SJCRH30 (cell line): ENCODE measurements around the gene SLC41A3. TPM values are rescaled to one million over a fixed set of nuclear protein-coding genes. Genes with fewer than 3 reads are reported as not detected.
A peak's percentile ranks its signal among the peaks of the same experiment; 100 is the strongest.

Experiments used
- DNase-seq, 2 experiments: peaks; one replicate each; pipeline ENCODE4 v3.0.0-alpha.2; 2015 to 2020
- H3K27ac ChIP-seq: fragments of 250-450 bp; sonication (Bioruptor Pico); 2 replicates; pipeline ENCODE4 v1.5.1; 2020; ENCODE audit warnings: mild to moderate bottlenecking, moderate library complexity
- H3K27me3 ChIP-seq: fragments of 250-450 bp; sonication (Bioruptor Pico); 2 replicates; pipeline ENCODE4 v1.5.1; 2020; ENCODE audit warnings: mild to moderate bottlenecking, moderate library complexity
- H3K36me3 ChIP-seq: fragments of 250-450 bp; sonication (Bioruptor Pico); 2 replicates; pipeline ENCODE4 v1.5.1; 2020; ENCODE audit warnings: mild to moderate bottlenecking, moderate library complexity
- H3K4me1 ChIP-seq: fragments of 250-450 bp; sonication (Bioruptor Pico); 2 replicates; pipeline ENCODE4 v1.5.1; 2020; ENCODE audit warnings: mild to moderate bottlenecking, moderate library complexity
- H3K4me3 ChIP-seq: fragments of 250-450 bp; sonication (Bioruptor Pico); 2 replicates; pipeline ENCODE4 v1.5.1; 2020; ENCODE audit warnings: mild to moderate bottlenecking, moderate library complexity
- H3K9me3 ChIP-seq: fragments of 250-450 bp; sonication (Bioruptor Pico); replicated peaks from 2 replicates; pipeline ENCODE4 v1.5.1; 2020; ENCODE audit warnings: mild to moderate bottlenecking, moderate library complexity
- total RNA-seq: library from RNA; depleted of rRNA; stranded (reverse); fragments of >200 nt; shearing (Covaris generic); gene quantifications from 2 replicates; pipeline ENCODE4 v1.2.3, GENCODE V29; 2014

Gene SLC41A3
- total RNA-seq, 1 experiment from 2014 or later: 32.5 TPM

DNA sequence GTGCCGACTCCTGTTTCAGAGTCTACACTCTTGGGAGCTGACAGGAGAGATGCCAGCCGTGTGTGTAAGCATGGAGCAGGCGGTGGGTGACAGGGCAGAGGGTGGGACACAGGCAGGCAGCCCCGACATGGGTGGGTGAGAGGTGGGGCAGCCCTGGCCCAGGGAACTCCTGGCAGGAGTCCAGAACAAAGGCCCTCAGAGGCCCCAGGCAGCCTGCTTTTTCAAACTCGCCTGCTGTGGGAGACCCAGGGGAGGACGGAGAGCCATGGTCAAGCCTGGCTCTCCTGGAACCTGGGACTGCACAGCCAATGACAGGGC lies 29.3 kb upstream of the SLC41A3 start:
- H3K27me3 ChIP-seq: no peaks in the 10 kb centered on the region
- H3K36me3 ChIP-seq: no peaks in the 10 kb centered on the region
- H3K4me3 ChIP-seq: no peak overlapping the region
- H3K9me3 ChIP-seq: no peaks in the 10 kb centered on the region
- H3K4me1 ChIP-seq: peaks cover 9% of the 10 kb centered on the region
- DNase-seq: no peak
- no peak overlapping the region for H3K27ac ChIP-seq

DNA sequence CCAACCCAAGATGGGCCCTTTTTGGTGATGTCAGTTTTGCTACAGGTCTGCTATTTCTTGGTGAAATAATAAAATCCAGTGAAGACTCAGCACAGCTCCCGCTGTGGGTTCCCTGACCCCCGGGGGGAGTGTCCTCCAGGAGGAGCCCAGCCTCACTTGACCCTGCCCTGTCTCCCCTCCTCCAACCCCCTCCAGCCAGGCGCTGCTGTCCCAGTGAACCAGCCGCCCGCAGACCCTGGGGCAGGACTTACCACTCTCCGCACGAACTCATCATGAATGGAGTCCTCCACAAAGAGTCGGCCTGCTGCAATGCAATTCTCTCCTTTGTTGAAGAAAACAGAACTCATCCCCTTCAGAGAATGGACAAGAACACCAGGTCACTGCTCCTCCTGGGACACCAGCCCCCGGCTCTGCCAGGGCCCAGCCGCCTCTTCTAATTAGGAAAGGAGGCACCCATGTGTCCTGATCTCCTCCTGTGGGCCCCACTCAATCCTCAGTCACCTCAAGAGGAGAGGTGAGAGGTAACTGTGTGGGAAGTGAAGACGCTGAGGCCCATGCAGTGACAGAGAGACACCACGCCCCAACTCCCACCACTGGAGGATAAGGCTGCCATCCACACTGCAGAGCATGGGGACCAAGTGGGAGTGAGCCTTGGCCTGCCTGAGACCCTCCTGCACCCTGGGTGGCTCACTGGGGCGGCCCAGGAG lies 28.8 kb upstream of the SLC41A3 start:
- no peaks in the 10 kb centered on the region for H3K27me3 ChIP-seq
- H3K4me3 ChIP-seq: no peak overlapping the region
- H3K9me3 ChIP-seq: no peaks in the 10 kb centered on the region
- DNase-seq: no peak
- H3K4me1 ChIP-seq: peaks cover 9% of the 10 kb centered on the region
- no peak overlapping the region for H3K27ac ChIP-seq
- H3K36me3 ChIP-seq: no peaks in the 10 kb centered on the region

DNA sequence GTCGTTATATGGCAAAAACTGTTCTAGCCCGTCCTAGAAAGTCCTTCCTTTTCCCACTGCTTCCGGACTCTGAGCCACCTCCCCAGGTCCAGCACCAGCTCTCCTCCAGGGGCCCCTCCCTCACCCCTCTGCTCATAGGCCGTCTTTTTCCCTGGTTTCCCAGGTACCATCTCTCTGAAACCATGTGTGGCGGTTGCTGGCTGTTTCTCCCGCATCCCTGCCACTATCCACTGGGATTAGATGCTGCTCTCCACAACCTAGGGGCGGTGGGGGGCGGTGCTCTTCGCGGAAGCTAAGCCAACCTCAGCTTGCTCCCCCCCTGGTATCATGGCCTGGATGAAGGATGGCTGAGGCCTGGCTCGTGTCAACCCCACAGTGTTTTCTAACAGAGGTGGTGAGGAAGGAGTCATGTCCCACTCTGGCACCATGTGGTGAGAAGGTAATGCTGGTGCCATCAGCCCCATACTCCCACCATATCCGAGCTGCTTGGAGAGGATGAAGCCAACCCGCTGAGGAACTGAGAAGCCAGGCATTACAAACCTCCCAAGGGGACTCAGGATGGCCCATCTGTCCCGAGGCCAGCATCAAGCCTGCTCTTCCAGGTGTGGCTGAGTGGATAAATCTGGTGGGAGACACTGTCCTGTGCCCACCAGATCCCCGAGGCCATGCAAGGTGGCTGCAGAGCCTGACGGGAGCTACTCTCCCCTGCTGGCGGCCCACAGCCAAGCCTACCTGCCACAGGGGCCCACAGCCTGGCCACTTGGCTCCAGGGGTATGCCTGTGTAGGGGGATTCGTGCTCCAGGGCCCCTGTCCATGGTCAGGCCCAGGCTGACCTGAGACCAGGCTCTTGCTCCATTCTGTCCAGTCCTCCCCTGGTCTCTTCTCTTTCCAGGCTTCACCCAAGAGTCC lies 27.9 kb upstream of the SLC41A3 start:
- H3K36me3 ChIP-seq: no peaks in the 10 kb centered on the region
- H3K27me3 ChIP-seq: no peaks in the 10 kb centered on the region
- H3K9me3 ChIP-seq: no peaks in the 10 kb centered on the region
- no peak overlapping the region for H3K27ac ChIP-seq
- no peak for DNase-seq
- H3K4me1 ChIP-seq: peaks cover 9% of the 10 kb centered on the region
- H3K4me3 ChIP-seq: no peak overlapping the region

DNA sequence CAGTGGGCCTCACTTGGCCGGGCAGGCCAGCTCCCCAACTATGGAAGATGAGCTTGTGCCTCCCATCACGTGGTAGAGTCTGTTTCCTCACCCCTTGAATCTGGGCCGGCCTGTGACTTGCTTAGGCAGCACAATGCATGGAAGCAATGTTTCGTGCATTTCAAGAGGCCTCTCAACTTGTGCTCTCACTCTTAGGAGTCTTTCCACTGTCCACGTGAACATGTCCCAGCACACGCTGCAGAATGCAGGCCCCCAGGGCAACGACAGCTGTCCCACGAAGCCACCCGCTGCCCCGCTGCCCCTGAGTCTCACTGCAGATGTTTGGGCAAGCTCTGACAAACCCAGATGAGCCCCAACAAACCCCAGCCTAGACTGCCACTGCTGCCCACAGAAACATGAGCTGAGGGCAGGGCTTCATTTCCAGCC lies 27.2 kb upstream of the SLC41A3 start:
- Histone ChIP-seq H3K4me3 (no peak overlapping the region), H3K4me1 (peaks cover 9% of the 10 kb centered on the region), H3K27me3 (no peaks in the 10 kb centered on the region), H3K27ac (no peak overlapping the region), H3K9me3 (no peaks in the 10 kb centered on the region), H3K36me3 (no peaks in the 10 kb centered on the region)
- peak; percentile 58 to 72 for DNase-seq

DNA sequence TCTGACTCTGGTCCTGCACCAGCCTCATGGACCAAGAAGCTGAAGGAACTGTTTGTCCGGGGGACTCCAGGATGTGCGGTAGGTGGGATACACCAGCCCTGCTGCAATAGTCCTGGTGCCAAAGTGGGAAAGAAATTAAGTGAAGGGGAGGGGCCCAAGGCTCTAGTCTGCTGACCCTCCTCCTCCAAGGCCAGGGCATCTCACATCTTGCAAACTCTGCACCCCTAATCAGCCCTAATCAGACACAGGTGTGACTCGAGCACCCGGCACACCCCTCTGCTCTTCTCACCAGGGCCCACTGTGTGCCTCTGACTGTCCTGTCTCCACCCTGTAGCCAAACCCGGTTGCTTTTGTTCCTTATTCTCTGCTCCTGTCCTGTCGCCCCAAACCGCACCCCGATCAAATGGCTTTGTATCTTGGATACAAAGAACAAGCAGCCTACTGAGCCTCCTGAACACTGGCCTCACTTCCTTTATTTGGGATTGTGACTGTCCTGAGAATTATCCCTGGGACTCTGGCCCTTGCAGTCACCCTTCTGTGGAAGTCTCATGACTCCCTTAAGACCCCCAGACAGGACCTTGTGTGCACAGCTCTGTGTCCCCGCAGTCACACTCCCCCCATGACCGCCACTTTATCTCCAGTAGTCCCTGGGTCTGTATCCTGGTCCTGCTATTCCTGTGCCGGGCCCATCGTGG lies 26.7 kb upstream of the SLC41A3 start:
- Histone ChIP-seq H3K27me3 (no peaks in the 10 kb centered on the region), H3K9me3 (no peaks in the 10 kb centered on the region), H3K27ac (no peak overlapping the region), H3K36me3 (no peaks in the 10 kb centered on the region), H3K4me3 (no peak overlapping the region), H3K4me1 (peaks cover 9% of the 10 kb centered on the region)
- DNase-seq: no peak

DNA sequence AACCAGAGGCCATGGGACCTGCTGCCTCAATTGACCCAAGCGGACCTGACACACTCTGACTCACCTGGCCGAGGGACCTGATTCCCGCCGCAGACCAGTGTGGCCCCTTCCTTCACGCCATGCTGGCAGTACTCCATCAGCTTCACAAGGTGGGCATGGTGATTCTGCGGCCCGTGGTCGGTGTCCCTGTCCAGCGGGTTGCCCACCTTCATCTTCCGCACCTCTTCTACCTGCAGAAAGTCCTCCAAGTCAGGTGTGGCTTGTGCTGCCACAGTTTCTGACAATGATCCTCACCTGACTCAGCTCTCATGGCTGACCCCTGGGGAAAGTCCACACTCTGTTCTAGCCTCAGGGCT lies 25.9 kb upstream of the SLC41A3 start:
- Histone ChIP-seq H3K4me1 (peaks cover 9% of the 10 kb centered on the region), H3K9me3 (no peaks in the 10 kb centered on the region), H3K36me3 (no peaks in the 10 kb centered on the region), H3K27me3 (no peaks in the 10 kb centered on the region), H3K27ac (no peak overlapping the region), H3K4me3 (no peak overlapping the region)
- DNase-seq: no peak

DNA sequence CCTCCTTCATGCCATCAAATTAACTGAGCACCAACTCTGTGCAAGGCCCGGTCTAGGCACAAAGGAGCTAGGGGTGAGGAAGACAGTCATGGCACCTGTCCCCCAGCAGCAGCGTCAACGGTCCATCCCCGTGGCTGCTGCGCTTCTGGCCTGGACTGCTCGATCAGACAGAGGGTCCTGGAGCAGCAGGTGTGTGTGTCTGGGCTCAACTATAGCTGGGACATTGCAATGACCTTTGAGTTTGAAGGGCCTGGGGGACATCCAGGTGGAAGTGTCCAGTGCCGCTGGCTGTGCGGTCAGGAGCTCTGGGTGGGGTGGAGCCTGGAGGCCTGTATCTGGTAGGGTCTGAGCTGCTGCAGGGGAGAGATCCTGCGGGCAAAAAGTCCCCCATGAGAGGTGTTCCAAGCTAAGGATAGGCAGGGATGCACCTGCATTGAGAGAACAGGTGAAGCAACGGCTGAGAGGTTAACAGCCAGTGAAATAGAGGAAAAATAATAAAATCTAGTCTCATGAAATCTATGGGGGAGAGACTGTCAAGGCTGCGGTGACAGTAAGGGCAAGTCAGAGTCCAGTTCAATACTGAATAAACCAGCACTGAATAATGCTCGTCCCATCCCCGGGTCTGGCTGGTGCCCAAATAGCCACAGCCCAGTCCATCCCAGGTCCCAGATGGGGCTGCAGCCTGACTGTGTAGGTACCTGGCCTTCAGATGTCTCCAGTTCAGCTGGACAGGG lies 25.4 kb upstream of the SLC41A3 start:
- Histone ChIP-seq H3K36me3 (no peaks in the 10 kb centered on the region), H3K4me1 (peaks cover 9% of the 10 kb centered on the region), H3K9me3 (no peaks in the 10 kb centered on the region), H3K27ac (no peak overlapping the region), H3K4me3 (no peak overlapping the region), H3K27me3 (no peaks in the 10 kb centered on the region)
- no peak for DNase-seq

DNA sequence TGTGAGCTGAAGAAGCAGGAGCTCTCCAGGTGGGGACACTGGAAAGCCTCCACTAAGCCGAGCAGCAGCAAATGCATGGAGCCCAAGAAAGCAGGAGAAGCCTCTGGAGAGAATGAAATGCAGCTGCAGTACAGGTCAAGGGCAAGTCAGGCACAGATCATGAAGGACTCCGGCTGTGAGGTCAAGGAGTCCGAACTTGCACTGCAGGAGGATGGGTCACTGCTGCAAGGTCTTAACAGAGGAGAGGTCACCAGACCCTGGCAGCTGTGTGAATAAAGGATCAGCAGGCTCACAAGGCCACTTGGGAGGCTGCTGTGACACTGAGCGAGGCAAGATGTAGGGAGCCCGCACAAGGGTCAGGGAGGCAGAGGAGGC lies 24.7 kb upstream of the SLC41A3 start:
- H3K4me1 ChIP-seq: peaks cover 9% of the 10 kb centered on the region
- H3K27me3 ChIP-seq: no peaks in the 10 kb centered on the region
- no peak for DNase-seq
- H3K36me3 ChIP-seq: no peaks in the 10 kb centered on the region
- H3K4me3 ChIP-seq: no peak overlapping the region
- H3K27ac ChIP-seq: no peak overlapping the region
- no peaks in the 10 kb centered on the region for H3K9me3 ChIP-seq

DNA sequence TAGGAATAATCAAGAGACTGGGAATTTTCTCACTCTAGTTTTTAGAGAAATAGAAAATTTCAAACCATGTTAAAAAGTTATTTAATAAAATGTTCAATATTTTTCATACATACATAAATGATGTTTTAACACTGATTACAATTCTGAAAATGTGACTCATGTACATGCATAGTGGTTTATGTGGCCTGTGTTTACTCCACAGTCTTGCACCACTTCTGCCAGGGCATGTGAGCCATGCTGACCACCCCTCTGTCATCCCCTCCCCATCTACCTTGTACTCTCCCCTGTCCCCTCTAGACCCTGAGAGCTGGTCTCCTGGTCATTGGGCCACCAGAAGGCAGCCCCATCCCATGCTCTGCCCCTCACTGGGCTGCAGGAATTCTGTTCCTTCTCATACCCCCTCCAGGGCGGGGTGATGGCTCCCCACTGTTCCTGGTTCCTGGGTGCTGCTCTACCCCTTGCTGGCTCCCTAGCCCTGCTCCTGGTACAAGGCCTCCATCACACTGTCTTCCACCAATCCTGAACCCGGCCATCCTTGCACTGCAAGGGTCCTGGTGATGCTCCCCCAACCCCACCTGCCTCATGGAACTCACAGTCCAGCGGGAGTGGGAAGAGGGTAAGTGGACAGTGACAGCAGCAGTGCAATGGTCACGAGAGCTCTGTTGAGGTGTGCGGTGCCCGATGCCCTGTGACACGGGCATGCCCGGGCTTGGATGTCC lies 24.2 kb upstream of the SLC41A3 start:
- H3K27ac ChIP-seq: no peak overlapping the region
- no peaks in the 10 kb centered on the region for H3K9me3 ChIP-seq
- no peak for DNase-seq
- no peaks in the 10 kb centered on the region for H3K27me3 ChIP-seq
- H3K4me1 ChIP-seq: peaks cover 9% of the 10 kb centered on the region
- H3K36me3 ChIP-seq: no peaks in the 10 kb centered on the region
- no peak overlapping the region for H3K4me3 ChIP-seq

DNA sequence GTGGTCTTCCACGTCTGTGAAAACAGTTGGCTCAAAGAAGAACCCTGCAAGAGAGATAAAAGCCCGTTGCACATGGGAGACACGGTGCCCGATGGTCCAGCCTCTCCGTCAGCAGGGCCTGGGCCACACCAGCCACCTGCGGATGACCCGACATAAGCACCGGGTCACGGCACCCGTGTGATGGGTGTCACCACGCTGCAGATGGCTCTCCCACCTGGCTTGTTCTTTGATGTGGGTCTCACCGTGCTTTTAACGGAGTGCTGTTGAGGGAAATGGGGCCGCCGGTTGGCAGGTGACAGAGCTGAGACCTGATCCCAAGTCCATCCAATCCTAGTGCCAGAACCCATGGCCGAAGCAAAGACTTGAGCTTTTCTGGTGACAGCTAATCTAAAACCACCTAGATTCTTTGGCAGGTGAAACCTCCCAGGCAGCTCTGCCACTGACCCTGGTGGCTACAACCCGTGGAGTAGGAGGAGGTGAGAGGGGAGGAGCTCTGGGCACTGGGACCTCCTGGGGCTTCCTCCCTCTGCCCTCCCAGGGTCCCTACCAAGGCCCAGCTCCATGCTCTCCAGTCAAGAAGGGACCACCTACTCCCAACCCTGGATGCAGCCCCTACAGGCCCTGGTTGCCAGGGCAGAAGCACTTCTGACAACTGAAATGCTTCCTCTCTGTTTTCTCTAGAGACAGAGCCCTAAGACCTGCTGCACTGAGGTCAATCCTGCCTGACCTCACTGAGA lies 23.4 kb upstream of the SLC41A3 start:
- Histone ChIP-seq H3K4me1 (peaks cover 9% of the 10 kb centered on the region), H3K27me3 (no peaks in the 10 kb centered on the region), H3K4me3 (no peak overlapping the region), H3K36me3 (no peaks in the 10 kb centered on the region), H3K9me3 (no peaks in the 10 kb centered on the region), H3K27ac (no peak overlapping the region)
- no peak for DNase-seq

DNA sequence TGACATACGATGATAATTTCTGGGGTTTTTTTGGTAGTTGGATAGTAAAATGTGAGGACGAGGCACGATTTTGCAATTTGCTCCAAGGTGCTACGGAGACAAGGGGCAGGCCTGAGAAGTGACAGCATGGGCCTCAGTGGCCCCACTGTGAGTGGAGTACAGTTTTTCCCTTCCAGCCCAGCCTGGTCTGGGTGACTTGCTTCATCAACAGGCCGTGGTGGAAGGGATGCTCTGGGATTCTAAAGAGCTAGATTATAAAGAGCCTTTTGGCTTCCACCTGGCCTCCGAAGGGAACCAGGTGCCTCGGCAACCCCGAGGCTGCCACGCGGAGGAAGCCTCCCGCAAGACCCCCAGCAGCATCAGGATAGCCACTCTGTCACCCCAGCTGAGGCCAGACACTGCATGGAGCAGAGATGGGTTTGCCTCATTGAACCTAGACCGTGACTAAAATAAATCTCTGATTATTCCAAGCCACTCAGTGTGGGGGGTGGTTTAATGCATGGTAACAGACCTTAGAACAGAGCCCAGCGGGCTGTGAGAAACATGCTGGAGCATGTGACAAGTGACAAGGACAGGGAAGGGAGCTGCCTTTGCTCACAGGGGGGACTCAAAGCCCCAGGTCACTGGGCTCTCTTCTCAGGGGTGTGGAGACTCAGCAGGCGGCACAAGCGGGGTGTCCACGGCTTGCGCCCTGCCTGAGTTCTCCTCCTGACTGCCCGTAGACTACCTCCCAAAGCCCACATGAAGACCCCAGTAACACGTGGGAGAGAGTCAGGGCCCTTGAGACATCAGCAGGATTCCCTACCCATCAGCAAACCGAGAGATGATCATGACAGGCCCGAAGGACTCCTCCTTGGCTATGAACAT lies 22.6 kb upstream of the SLC41A3 start:
- no peak for DNase-seq
- H3K9me3 ChIP-seq: no peaks in the 10 kb centered on the region
- H3K27ac ChIP-seq: no peak overlapping the region
- H3K4me3 ChIP-seq: no peak overlapping the region
- no peaks in the 10 kb centered on the region for H3K27me3 ChIP-seq
- peaks cover 8% of the 10 kb centered on the region for H3K4me1 ChIP-seq
- H3K36me3 ChIP-seq: no peaks in the 10 kb centered on the region

DNA sequence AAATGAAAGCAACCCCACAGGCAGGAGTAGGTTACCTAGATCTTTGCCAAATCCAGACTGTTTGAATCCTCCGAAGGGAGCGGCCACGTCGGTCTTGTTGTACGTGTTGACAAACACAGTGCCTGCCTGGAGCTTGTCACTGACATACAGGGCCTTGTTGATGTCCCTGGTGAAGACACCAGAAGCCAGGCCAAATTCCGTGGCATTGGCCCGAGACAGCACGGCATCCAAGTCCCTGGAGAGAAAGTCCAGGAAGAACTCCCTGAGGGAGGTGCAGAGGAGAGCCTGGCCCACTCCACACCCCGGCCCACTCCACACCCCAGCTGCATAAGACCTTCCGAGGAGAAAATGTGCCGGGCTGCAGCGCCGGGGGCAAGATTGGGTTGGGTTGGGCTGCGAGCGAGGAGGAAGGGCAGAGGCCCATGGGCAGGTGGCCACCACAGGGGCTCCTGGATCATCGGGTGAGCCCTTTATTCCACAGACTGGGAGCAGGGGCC lies 21.8 kb upstream of the SLC41A3 start:
- Histone ChIP-seq H3K4me1 (no peaks in the 10 kb centered on the region; the same call in 1 of the 2 replicates), H3K9me3 (no peaks in the 10 kb centered on the region), H3K4me3 (no peak overlapping the region), H3K27me3 (no peaks in the 10 kb centered on the region), H3K27ac (no peak overlapping the region), H3K36me3 (no peaks in the 10 kb centered on the region)
- DNase-seq: no peak
